Left renal cortex interstitium (tissue), 4 donors: Measurements from ENCODE around the gene MIER2. TPM values are rescaled to one million over a fixed set of nuclear protein-coding genes. Genes with fewer than 3 reads are reported as not detected.
A peak's percentile ranks its signal among the peaks of the same experiment; 100 is the strongest.
"Not testable (repeated sequence)": the region's sequence is repeated elsewhere in the genome, so short reads cannot be mapped to it uniquely, and the experiment has no call there.

Experiments
- DNase-seq, 4 donors: peaks; one replicate each; pipeline ENCODE4 v3.0.0-alpha.2; 2013; ENCODE audit warnings: low read depth in 4 of 4, low spot score in 2 of 4, missing footprints in 1 of 4
- polyA plus RNA-seq, 4 donors: library from polyadenylated mRNA; unstranded; fragments of 120-200 nt; gene quantifications; one replicate each; pipeline ENCODE4 v1.2.1, GENCODE V29; 2013; ENCODE audit not compliant: insufficient read length in 4 of 4

Gene MIER2
- polyA plus RNA-seq, 4 donors, result 24.0 to 36.6 (median 31.3) TPM

DNA sequence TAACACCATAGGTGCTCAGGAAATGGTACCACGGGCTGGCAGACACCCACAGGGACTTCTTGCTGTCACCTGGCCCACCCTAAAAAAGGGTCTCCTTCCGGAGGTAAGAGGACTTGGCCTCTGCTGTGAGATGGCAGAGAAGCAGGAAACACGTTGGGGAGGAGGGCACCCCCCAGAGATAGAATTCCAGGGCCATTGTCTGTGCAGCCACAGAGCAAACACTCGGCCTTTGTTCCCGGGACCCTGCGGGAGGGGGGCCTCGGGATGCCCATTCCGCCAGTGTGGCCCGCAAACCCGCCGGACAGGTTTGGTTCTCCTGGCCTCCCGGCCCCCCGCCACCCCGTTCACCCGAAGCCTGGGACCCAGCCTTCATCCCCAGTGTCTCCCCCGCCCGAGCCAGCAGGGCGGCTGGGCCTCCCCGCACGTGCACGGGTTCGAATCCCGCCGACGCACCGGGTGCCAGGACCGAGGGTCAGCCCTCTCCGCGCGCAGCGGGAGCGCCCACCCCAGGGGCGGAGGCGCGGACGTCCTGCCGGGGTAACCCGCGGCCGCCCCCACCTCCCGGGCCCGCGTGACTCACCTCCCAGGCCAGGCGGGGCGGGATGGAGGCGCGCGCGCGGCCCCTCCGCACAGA, 54.1 kb downstream of the MIER2 start:
- no peak for DNase-seq

DNA sequence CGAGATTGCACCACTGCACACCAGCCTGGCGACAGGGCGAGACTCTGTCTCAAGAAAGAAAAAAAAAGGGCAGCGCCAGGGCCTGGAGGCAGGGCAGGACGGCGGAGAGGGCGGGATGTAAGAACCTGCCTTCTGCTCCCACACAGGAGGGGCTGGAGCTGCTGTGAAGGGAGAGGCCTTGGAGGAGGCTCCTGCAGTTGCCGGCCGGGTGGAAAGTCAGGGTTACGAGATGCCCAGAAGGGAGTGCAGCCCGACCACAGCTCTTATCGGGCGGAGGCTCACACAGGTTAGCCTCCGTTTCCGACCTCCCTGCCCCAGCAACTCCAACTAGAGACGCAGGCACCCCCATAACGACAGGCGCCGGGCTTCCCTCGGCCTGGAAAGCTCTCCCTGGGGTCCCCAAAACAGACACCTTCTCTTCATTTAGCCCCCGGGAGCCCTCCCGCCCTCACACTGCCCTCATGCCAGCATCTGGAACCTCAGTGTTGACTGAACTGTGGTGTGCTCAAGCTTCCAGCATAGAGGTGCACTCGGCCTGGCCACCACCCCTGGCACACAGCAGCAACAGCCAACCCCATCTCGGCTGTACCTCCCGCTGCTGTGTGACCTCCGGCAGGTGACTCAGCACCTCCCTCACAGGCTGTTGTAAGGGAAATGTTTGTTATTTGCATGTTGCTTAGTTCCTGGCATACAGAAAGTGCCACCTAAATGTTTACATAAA, 54.8 kb downstream of the MIER2 start:
- DNase-seq, result no peak

DNA sequence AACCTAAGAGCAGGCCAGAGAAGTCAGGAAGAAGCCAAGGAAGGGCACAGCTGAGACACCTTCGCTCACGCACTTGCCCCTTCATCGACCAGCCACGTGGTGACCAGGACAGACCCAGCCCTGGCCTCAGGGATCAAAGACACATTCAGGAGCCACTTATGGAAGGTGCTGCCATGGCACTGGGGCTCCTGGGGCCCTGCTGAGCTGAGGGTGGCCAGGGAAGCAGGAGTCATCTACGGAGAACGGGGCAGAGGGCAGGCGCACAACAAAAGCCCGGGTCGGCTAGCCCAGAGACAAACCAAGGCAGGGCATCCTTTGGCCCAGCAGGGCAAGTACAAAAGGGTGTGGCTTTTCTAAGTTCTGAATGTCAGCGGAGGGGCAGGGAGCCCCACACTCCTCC, 55.7 kb downstream of the MIER2 start:
- no peak for DNase-seq

DNA sequence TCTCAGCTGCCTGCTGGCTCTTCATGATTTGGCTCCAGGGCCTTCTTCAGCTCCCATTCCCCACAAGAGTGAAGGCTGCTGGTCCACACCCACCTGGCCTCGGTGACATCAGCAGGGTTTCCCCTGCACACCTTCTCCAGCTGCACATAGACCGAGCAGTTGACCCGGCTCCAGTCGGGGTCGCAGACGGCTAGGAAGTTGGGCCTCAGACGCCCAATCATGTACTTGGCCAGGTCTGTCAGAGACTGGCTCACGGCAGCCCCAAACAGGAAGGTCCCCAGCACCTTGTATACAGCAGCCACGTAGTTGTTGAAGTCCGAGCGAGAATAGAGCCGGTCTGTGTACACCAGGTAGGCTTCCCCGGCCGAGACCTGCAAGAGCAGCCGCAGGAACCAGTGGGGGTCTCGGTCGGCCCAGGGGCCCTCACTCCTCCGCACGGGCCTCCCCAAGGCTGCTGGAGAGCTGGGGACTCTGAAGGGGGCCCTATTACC, 57.2 kb downstream of the MIER2 start:
- DNase-seq, result no peak

DNA sequence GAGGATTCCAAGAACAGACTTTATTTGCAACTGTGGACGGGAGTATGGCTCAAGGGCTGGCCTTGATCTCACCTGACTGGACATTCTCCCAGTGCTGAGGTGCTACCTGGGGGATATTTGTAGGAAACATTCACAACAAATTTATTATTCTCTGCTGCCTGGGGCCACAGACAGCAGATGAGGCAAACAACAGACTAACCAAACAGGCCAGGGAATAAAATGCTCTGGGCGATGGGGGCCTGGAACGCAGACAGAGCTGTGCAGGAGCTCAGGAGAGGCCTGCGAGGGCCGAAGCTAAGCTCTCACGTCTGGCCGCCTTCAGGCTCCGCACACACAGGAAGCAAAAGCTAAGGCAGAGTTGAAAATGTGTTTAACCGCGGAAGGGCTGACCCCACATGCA, 61.2 kb downstream of the MIER2 start:
- no peak for DNase-seq

DNA sequence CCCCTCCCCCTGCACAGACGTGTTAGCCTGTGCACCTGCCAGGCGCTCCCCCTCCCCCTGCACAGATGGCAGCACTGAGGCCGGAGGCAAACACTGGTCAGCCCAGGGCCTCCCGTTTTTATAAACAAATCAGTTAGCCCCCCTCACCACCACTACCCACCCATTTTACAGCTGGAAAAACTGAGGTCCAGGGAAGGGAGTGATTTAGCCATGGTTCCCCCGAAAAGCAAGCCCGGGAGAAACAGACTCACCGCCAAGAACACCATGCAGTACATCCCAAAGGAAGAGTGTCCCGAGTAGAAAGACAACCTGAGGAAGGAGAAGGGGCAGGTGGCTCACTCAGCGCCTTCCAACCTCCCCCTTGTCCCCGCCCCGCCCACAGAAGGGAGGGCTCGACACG, 62.1 kb downstream of the MIER2 start:
- DNase-seq, result no peak

DNA sequence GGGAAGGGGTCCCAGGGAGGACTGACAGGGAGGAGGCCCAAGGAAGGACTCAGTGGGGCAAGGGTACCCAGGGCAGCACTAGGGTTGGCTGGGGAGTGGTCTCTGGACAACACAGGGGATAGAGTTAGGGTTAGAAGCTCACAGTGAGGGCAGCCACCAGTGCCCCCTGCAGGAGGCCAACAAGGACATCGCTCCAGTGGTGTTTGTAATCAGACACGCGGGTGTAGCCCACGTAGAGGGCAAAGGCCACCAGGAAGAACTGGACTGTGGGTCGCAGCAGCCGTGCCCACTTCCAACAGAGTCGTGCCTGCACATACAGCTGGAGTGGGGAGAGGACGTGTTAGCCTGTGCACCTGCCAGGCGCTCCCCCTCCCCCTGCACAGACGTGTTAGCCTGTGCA, 62.6 kb downstream of the MIER2 start:
- no peak for DNase-seq

DNA sequence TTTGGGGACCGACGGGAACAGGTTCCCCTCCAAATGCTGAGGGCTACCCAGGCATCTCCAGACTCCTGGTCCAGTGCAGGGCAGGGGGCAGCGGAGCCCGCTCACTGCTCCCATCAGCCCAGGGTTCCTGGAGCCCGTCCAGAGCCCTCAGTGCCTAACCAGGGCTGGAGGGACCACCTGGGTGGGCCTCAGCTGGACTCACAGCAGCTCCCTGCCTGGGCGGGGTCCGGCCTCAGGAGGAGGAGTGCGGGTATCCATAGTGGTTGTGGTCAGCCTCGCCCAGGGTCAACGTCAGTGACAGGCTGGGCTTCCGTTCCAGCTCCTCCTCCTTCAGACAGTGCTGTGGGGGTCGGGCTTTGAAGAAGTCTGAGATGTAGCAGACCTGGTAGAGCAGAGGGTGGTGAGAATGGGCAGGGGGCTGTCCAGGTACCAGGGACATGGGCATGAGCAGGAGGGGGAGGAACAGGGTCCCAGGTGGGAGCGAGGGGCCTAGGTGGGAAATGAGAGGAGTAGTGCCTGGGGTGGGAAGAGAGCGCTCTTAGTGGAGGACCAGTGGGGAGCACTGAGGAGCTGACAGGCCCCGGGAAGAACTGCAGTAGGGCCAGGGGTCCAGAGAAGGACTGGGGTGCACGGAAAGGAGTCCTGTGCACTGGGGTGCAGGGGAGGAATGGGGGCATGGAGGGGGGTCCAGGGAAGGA, 63.3 kb downstream of the MIER2 start:
- DNase-seq, result no peak

DNA sequence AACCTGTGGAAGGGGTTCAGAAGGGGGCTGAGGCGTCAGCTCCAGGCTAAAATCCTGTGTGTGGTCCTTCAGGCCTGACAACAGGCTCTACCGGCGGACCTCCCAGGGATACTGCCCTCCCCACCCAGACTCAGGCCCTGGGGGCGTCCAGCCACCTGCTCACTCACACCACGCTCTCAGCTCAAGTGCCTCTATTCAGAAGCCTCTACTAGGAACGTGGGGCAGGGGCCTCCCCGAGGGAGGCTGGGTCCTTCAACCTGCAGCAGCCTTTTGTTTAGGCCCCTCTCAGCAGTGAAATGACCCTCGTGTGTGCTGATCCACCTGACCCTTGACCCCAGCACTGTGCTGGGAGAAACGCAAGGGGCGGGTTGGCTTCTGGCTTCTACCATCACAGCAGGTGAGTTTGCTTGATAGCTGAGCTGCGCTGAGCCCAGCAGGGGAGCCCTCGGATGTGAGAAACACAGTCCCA, 64.0 kb downstream of the MIER2 start:
- no peak for DNase-seq

DNA sequence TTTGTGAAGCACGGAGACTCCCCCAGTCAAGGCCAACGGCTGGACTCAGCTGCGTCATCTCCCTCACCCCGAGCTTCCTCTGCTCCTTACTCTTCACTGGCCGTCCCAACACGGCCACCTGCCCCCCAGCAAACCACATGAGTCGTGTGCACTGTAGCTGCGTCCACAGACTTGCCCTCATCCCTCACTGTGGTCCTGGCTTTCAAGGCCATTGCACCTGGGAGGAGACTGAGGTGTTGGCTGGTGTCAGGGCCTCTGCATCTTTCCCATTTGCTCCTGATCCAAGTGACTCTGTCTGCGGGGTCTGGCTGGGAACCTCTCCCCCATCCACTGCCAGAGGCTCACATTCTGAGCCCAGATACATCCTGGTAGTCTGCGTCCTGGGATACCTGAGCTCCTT, 64.9 kb downstream of the MIER2 start:
- no peak for DNase-seq

DNA sequence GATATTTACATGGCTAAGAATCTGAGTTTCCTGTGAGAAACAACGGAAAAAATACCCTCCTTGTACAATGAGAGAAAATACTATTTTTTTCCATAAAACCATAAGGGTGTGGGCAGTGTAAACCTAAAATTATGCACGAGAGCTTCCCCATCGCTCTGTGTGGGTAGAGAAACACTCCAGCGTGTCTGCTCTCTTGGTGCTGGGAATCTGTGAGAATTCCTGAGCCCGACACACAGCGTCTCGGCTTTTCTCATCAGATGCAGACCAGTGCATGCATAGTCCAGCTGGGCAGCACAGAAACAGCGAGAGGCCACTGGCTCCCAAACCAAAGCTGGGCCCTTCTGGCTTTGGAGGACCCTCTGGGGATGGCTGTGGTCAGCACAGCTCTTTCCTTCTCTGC, 65.4 kb downstream of the MIER2 start:
- no peak for DNase-seq

DNA sequence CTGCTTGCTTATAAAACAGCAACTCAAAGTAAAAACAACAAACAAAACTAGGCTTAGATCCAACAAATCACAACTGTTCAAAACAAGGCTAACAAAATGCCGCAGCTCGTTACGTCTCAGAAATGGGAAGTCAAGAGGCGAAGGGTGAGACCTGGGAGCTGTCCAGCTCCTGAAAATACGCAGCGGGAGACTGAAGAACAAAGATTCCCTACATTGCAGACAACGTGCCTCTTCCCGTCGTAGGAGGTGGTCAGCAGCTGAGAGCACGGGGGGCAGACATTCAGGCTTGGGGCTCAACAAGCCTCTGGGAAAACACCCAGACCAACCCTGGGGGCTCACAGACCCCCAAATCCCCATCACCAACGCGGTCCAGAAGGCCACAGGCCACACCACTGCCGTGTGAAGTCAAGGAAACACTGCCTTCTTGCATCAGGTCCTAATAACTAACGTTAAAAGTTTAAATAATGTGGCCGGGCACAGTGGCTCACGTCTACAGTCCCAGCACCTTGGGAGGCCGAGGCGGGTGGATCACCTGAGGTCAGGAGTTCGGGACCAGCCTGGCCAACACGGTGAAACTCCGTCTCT, 66.9 kb downstream of the MIER2 start:
- peak in 2 of 4 donors; percentile 67 to 77 for DNase-seq

DNA sequence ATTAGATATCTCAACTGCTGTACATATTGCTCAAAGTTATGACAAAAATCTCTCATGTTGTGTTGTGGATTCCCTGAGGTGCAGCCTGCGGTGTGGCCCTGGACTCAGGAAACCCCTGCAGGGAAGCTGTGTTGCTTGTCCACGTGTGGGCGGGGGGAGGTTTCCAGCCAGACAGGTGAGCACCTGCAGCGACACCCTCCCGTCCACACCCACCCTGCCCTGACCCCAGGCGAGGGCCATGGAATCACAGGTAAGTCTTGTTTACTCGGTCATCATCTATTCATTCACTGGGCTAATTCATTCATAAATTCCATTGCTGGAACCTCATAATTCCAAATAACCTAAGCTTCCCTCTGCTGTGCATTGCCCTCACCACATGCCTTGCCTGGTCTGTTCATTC, 67.5 kb downstream of the MIER2 start:
- DNase-seq, result no peak

DNA sequence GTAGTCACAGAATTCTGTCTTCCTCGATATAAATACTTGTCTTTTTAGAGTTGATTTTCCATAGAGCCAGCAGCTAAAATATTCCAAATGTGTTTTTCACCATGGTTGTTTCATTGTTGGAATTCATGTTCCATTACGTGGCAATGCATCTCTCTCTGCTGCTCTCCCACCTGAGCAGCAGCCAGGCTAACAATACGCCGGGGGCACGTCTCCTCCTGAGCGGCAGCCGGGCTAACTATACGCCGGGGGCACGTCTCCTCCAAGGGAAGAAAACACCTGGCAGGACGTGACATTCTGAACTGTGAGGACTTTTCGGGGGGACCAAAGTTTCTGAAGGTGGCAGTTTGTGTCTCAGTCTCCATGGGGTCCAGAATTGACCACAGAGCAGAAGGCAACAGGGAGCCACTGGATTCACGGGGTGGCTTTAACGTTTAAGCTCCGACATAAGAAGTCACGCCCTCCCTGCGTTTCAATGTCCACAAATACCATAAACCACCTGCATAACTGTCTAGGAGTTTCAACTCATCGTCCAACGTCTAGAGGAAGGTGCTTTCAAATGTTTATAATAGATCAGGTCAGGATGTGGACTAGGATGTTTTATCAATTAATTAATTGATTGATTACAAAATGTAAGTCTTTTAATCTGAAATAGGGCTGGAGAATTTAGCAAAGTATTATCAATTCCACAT, 68.5 kb downstream of the MIER2 start:
- DNase-seq, result no peak

DNA sequence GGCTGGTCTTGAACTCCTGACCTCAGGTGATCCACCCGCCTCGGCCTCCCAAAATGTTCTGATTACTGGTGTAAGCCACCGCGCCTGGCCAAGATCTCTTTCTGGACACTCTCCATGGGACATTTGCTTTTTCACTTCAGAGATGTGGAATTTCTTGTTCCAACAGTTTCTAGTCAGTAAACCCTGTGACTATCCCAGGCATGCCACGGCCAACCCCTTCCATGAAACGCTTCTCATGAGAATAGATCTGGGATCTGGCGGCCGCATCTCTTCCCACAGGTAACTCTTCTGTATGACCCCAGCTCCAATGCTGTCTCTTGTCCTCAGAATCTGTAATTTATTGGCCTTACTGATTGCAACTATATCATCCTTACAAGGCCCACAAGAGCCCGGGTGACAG, 69.6 kb downstream of the MIER2 start:
- DNase-seq, result no peak

DNA sequence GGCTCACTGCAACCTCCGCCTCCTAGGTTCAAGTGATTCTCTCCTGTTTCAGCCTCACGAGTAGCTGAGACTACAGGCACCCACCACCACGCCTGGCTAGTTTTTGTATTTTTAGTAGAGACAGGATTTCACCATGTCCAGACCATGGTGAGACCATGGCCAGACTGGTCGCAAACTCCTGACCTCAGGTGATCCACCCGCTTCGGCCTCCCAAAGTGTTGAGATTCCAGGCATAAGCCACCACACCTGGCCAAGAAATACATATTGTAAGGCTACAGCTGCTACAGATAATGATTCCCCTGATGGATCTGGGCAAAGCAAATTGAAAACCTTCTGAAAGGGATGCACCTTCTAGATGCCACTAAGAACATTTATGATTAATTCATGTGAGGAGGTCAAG, 71.2 kb downstream of the MIER2 start:
- no peak for DNase-seq

DNA sequence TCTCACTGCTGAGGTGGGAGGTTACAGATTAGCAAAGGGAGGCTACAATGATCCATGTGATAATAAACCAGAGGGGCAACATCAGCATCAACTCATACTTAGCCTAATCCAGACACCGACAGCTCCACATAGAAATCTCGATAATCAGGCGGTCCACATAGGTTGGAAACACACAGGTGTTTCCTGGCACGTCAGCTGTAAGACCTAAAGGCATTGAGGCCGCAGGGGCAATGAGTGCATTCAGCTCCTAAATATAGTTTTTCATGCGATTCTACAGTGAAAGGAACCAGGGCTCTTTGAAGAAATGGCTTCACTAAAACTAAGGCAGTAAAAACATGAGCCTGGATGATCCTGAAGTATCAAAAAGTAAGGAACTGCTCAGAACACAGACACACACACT, 72.7 kb downstream of the MIER2 start:
- no peak for DNase-seq

DNA sequence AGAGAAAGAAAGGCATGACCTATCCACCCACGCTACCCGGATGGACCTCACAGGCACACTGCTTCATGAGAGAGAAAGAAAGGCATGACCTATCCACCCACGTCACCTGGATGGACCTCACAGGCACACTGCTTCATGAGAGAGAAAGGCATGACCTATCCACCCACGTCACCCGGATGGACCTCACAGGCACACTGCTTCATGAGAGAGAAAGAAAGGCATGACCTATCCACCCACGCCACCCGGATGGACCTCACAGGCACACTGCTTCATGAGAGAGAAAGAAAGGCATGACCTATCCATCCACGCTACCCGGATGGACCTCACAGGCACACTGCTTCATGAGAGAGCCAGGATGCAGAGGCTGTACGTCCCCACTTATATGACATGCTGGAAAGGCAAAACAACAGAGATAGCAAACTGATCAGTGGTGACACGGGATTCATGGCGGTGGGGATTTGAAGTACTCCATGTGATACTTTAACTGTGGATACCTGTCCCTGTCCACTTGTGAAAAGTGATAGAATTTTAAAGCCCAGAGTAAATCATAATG, 73.8 kb downstream of the MIER2 start:
- not testable (repeated sequence) for DNase-seq

DNA sequence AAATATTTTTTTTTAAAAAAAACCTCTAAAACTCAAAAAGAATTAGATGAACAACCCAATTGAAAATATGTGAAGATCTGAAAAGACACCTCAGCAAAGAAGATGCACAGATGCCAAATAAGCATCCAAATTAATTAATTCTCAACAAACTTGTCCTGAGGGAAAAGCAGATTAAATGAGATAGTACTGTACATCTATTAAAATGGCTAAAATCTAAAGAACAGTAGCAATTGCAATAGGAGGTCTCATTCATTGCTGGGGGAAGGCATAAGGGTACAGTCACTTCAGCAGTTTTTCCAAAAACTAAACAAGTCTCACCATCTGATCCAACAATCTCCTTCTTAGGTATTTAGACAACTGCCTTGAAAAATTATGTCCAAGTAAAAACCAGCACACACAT, 75.4 kb downstream of the MIER2 start:
- no peak for DNase-seq

DNA sequence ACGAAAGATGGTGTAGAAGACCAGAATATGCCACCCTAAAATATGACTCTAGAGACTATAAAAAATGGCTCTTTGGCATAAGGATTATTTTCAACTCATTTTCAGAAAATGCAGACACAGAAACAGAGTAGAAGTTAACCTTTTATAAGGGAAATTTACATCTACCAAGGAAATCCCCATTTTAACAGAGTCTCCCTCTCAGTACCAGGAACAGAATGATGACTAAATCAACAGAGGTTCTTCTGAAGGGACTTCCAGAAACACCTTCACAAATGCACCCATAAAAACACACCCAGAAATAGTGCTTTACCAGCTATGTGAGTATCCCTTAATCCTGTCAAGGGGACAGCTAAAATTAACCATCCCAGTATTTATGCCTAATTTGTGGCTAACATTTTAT, 82.5 kb downstream of the MIER2 start:
- no peak for DNase-seq
